ENCODE data around the gene MKRN1.

DNA sequence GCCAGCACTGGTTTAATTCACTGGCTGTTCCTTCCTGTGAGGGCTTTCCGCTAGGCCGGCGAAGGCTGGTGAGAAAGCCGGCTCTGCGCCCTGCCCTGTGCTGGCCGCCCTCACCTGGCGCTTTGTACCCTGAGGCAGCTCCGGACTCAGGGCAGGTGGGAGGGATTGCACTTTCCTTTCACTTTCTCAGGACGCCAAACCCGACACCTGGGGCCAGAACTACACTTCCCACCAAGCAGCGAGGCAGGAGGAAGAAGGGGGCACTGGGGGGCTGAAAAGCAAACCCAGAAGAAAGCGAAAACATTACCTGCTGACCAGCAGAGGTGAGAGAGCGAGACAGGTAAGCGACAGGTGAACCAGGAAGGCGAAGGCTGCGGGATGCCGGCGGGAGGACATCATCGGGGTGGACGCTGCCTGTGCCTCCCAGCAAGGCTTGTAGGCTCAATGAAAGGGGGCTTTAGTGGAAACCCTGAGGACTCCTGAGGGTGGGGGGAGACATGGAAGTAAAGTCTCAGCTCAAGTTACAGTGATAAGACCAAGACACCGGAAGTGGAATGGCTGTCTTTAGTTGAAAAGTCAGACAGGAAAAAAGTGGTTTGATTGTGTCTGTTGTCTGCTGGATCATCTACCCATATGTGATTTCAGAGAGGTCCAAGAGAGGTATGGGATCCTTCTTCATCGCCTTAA is 75.3 kb downstream of the MKRN1 start, which contains the start of gene RAB19:
- no peak for TF ChIP-seq POLR2A (IDR thresholded peaks at IDR 0.05; ENCODE audit: low read length)
- no peak for TF ChIP-seq GATA1 (IDR thresholded peaks at IDR 0.05; ENCODE audit: low read depth, low read length)

Data from erythroblast (primary cell).